GM12878 (cell line): ENCODE data around the gene SPINK5. TPM values are rescaled to one million over a fixed set of nuclear protein-coding genes. Genes with fewer than 3 reads are reported as not detected.

ENCODE experiments used
- ATAC-seq: fragments of 200-7000 bp; cut with Tn5 transposase; 3 replicates; pipeline ENCODE4 v1.9.1; 2020; ENCODE audit warnings: mild to moderate bottlenecking, moderate library complexity
- BruUV-seq: library from RNA; stranded (reverse); fragments of 400-500 nt; replicated peaks from 2 replicates; lab custom pipeline; 2021; lab: Mats Ljungman, UMichigan
- CTCF ChIA-PET: fragments of 300-600 bp; sonication (Branson Sonifier 250); formaldehyde crosslinking; extraction: SDS; loops from one replicate; lab custom pipeline; 2021; ENCODE audit warnings: inconsistent platforms; lab: Yijun Ruan, JAX
- POLR2A ChIA-PET: fragments of 350-600 bp; formaldehyde crosslinking; extraction: SDS; loops from one replicate; lab custom pipeline; 2021; ENCODE audit warnings: inconsistent platforms; lab: Charles Lee
- RAD21 ChIA-PET: fragments of 300-600 bp; sonication (Branson Sonifier 250); formaldehyde crosslinking; loops from one replicate; lab custom pipeline; 2023; ENCODE audit warnings: antibody characterized with exemption; ENCODE audit not compliant: unreplicated experiment; lab: Charles Lee
- SMC1A ChIA-PET: fragments of 300-600 bp; sonication (Branson Sonifier 250); formaldehyde crosslinking; loops from one replicate; lab custom pipeline; 2023; ENCODE audit not compliant: unreplicated experiment, uncharacterized antibody; lab: Charles Lee
- DNase-seq: peaks from one replicate; pipeline ENCODE4 v3.0.0-alpha.2; 2011; ENCODE audit warnings: low read depth, low spot score
- FAIRE-seq: peaks from 3 replicates; lab custom pipeline; 2011; peaks lifted over from hg19 to GRCh38; lab: Jason Lieb, UNC
- H2AFZ ChIP-seq: 2 replicates; pipeline ENCODE4 v1.6.0; 2011; ENCODE audit warnings: low read depth, low read length, control low read depth; ENCODE audit not compliant: control insufficient read depth
- H3K27ac ChIP-seq: 2 replicates; pipeline ENCODE4 v1.5.1; 2011; ENCODE audit warnings: control low read depth; ENCODE audit not compliant: control insufficient read depth, insufficient read depth
- H3K27me3 ChIP-seq, 2 experiments: replicated peaks in 1 of 2; 2 replicates each; pipeline versions ENCODE4 v1.6.0 to v1.6.1; 2011; ENCODE audit warnings: low read length in 1 of 2; ENCODE audit not compliant: control insufficient read depth in 2 of 2, insufficient read depth in 2 of 2
- H3K36me3 ChIP-seq, 2 experiments: 2 replicates each; pipeline ENCODE4 v1.5.1; 2011; ENCODE audit warnings: low read length in 1 of 2; ENCODE audit not compliant: control insufficient read depth in 2 of 2, insufficient read depth in 2 of 2
- H3K4me1 ChIP-seq: 2 replicates; pipeline ENCODE4 v1.6.1; 2011; ENCODE audit warnings: mild to moderate bottlenecking, low read length, moderate library complexity, mixed read lengths; ENCODE audit not compliant: control insufficient read depth, insufficient read depth
- H3K4me2 ChIP-seq: 2 replicates; pipeline ENCODE4 v1.6.0; 2011; ENCODE audit warnings: control low read depth; ENCODE audit not compliant: control insufficient read depth, insufficient read depth
- H3K4me3 ChIP-seq: fragments of 200-600 bp; sonication (generic); 2 replicates; pipeline ENCODE4 v1.5.1; 2016
- H3K79me2 ChIP-seq: 2 replicates; pipeline ENCODE4 v1.6.0; 2011; ENCODE audit warnings: low read length; ENCODE audit not compliant: control insufficient read depth, insufficient read depth
- H3K9ac ChIP-seq: 2 replicates; pipeline ENCODE4 v1.8.0; 2011; ENCODE audit warnings: low read length, control low read depth, mixed read lengths; ENCODE audit not compliant: control insufficient read depth, insufficient read depth
- H3K9me3 ChIP-seq: replicated peaks from 3 replicates; pipeline ENCODE4 v1.5.1; 2011; ENCODE audit warnings: mild to moderate bottlenecking, low read length; ENCODE audit not compliant: control insufficient read depth, insufficient read depth
- H4K20me1 ChIP-seq: 2 replicates; pipeline ENCODE4 v1.6.0; 2011; ENCODE audit not compliant: control insufficient read depth, insufficient read depth
- BRCA1 ChIP-seq: IDR thresholded peaks from 2 replicates; pipeline ENCODE4 v1.6.1; 2011; ENCODE audit warnings: low read depth, low read length, improper control_type of control experiment
- CTCF ChIP-seq, 3 experiments: IDR thresholded peaks in 2 of 3; conservative IDR thresholded peaks in 1 of 3; 2 replicates each; pipeline ENCODE4 v1.5.1; 2011; ENCODE audit warnings: low read depth in 3 of 3, low read length in 3 of 3, mild to moderate bottlenecking in 3 of 3, control low read depth in 2 of 3, moderate library complexity in 2 of 3, inconsistent platforms in 1 of 3, mixed read lengths in 1 of 3; ENCODE audit not compliant: control insufficient read depth in 2 of 3, insufficient read depth in 1 of 3; ENCODE audit errors: extremely low read depth in 1 of 3
- RAD21 ChIP-seq: IDR thresholded peaks from 2 replicates; pipeline ENCODE4 v1.6.1; 2011; ENCODE audit warnings: mild to moderate bottlenecking, low read depth, low read length, moderate library complexity; ENCODE audit not compliant: insufficient read depth
- RCOR1 ChIP-seq: conservative IDR thresholded peaks from 2 replicates; pipeline ENCODE4 v1.6.1; 2012; ENCODE audit warnings: low read depth, low read length, improper control_type of control experiment
- SMC3 ChIP-seq: IDR thresholded peaks from 2 replicates; pipeline ENCODE4 v1.6.1; 2011; ENCODE audit warnings: low read length, improper control_type of control experiment, borderline replicate concordance
- ZNF217 ChIP-seq: fragments of 450-650 bp; IDR thresholded peaks from 2 replicates; pipeline ENCODE4 v1.6.1; 2017; ENCODE audit warnings: antibody characterized with exemption, mild to moderate bottlenecking
- WGBS: methylation state at CpG from one replicate; pipeline ENCODE4 v1.1.6; 2016; ENCODE audit warnings: low lambda C conversion rate; ENCODE audit not compliant: insufficient replicate concordance, insufficient coverage; ENCODE audit errors: missing lambda C conversion rate; 5-methylcytosine and 5-hydroxymethylcytosine counted together
- in situ Hi-C: fragments of 300-500 bp; cut with MboI; formaldehyde crosslinking; loops from 9 replicates; pipeline ENCODE4 v1.14.3; 2018; ENCODE audit warnings: mixed read lengths
- intact Hi-C: fragments of 100-400 bp; cut with micrococcal nuclease; formaldehyde crosslinking; loops from one replicate; pipeline ENCODE4 v1.14.2; 2022; ENCODE audit not compliant: unreplicated experiment
- polyA plus RNA-seq, 11 experiments: library from polyadenylated mRNA; depleted of rRNA in 4 of 11; unstranded in 6 of 11; stranded (reverse) in 5 of 11; fragments of >200 nt; fragmentation: Nextera tagmentation in 4 of 11; fragmentation: Illumina TruSeq in 1 of 11; extraction: Ambion mirVana in 4 of 11; extraction: Trizol in 1 of 11; gene quantifications; 1 replicate in 1 of 11; 2 replicates in 10 of 11; pipeline versions ENCODE4 v1.2.1 to v1.2.3, GENCODE V29; 2011 to 2016; ENCODE audit warnings: inconsistent platforms in 2 of 11, missing spikeins in 2 of 11, low read depth in 1 of 11
- total RNA-seq, 4 experiments: library from RNA; depleted of rRNA in 3 of 4; stranded (reverse); fragments of >200 nt in 3 of 4; fragmentation: Illumina TruSeq in 1 of 4; extraction: Trizol in 1 of 4; gene quantifications; 2 replicates each; pipeline versions ENCODE4 v1.2.1 to v1.2.3, GENCODE V29; 2013 to 2021

The SPINK5 gene
- total and polyA plus RNA-seq, 10 of the 15 experiments (the other 5 are each of a cell fraction or from before 2014, with no cell fraction given): 0.04 to 0.09 TPM; not detected in 8

DNA sequence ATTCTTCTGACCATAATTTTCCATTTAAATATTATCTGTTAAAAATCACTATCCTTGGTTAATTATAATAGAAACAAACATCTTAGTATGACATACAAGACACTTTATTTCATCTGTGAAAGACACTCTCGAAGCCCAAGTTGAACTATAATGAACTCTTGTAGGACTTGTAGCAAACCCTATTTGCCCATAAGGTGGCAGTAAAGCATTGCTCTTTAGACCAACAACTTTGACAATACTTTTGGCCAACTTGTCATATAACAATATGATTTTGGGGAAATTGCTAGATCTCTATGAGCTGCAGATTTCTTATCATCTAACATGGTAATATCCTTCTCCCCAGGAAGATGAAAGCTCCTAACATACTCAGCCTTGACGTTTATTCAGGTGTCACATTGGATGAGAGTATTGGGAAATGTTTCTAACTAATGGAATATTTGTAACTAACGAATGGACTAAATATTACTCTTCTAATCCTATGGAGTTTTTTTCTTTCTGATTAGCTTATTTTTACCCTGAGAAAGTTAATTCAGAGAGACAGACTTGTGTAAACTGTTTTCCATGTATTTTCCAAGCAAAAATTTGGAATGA lies 115.5 kb downstream of the SPINK5 start:
- no peak overlapping the region for H3K27ac ChIP-seq
- TF ChIP-seq CTCF (IDR thresholded peaks at IDR 0.05 in 2 of 3, conservative IDR thresholded peaks at IDR 0.05 in 1 of 3; ENCODE audit: control insufficient read depth in 2 of 3, extremely low read depth in 1 of 3, insufficient read depth in 1 of 3, low read depth in 3 of 3, low read length in 3 of 3): peak; percentile 57 to 75 (median 61); a peak in 5 of 6 replicates
- TF ChIP-seq RAD21: peak; percentile 87
- TF ChIP-seq RCOR1: no peak
- TF ChIP-seq ZNF217: no peak
- no peak for TF ChIP-seq BRCA1
- TF ChIP-seq SMC3: peak; percentile 77
- FAIRE-seq (peak; percentile 52), ATAC-seq (peak; percentile 77), DNase-seq (peak; percentile 4)
- in situ Hi-C loops: loop anchor here (5.0 to 25.0 kb wide), 3 partner anchors 308 to 858 kb away; no protein-coding TSS in a partner anchor
- 17% methylated on average over 3 of the region's 3 CpGs for WGBS
- no peak overlapping the region for H2AFZ ChIP-seq
- H3K4me3 ChIP-seq: no peak overlapping the region
- no peak overlapping the region for H3K9ac ChIP-seq
- H3K4me2 ChIP-seq: no peak overlapping the region
- H3K36me3 ChIP-seq: no peaks in the 10 kb centered on the region
- POLR2A ChIA-PET: no interaction called here
- H3K9me3 ChIP-seq: no peaks in the 10 kb centered on the region
- H3K4me1 ChIP-seq: no peaks in the 10 kb centered on the region
- BruUV-seq: no TSS peak
- no peaks in the 10 kb centered on the region for H4K20me1 ChIP-seq
- SMC1A ChIA-PET: interaction anchor here (0.8 to 1.7 kb wide), 7 partner anchors 8 to 552 kb away, joined by 3 to 6 read pairs (median 3); no protein-coding TSS in a partner anchor
- intact Hi-C loops: loop anchor here (1.0 to 10.0 kb wide), 6 partner anchors 173 to 778 kb away; no protein-coding TSS in a partner anchor
- RAD21 ChIA-PET: interaction anchor here (0.7 to 1.9 kb wide), 4 partner anchors 196 to 553 kb away, joined by 3 to 13 read pairs (median 6); no protein-coding TSS in a partner anchor
- no peaks in the 10 kb centered on the region for H3K27me3 ChIP-seq
- H3K79me2 ChIP-seq: no peaks in the 10 kb centered on the region
- CTCF ChIA-PET: interaction anchor here (0.6 to 4.3 kb wide), 17 partner anchors 8 to 553 kb away, joined by 3 to 40 read pairs (median 4); no protein-coding TSS in a partner anchor
